ENCODE results near the gene OR6B1. TPM values are rescaled to one million over a fixed set of nuclear protein-coding genes. Genes with fewer than 3 reads are reported as not detected.

Gene OR6B1
- total and polyA plus RNA-seq, 2 of the 8 experiments (the other 6 are each of a cell fraction or from before 2014, with no cell fraction given), result not detected

GRCh38 chr7:143958781-143959180, 41.3 kb upstream of the OR6B1 start:
- H2BK15ac ChIP-seq (ENCODE audit: low read length), result no peak overlapping the region
- H2BK12ac ChIP-seq (ENCODE audit: low read depth, low read length), result no peak overlapping the region
- H3K4me1 ChIP-seq (replicated peaks in 1 of 4; ENCODE audit: control insufficient read depth in 3 of 4, insufficient read depth in 4 of 4, low read length in 3 of 4), result peaks cover 0 to 4% (median 0%) of the 10 kb centered on the region in 4 experiments; a peak in 1 of 7 replicates
- H4K20me1 ChIP-seq (replicated peaks in 1 of 2; ENCODE audit: control insufficient read depth in 1 of 2, insufficient read depth in 2 of 2, low read length in 2 of 2), result no peaks in the 10 kb centered on the region
- no peak for TF ChIP-seq CHD2 (IDR thresholded peaks at IDR 0.05; ENCODE audit: low read length)
- no peak for TF ChIP-seq FOSL1 (IDR thresholded peaks at IDR 0.05; ENCODE audit: insufficient read depth, low read depth, low read length)
- no peak for TF ChIP-seq RXRA (IDR thresholded peaks at IDR 0.05; ENCODE audit: insufficient read depth, low read depth, low read length)
- TF ChIP-seq MAFK (IDR thresholded peaks at IDR 0.05; ENCODE audit: low read depth, low read length), result no peak
- no peak for TF ChIP-seq KDM5A (IDR thresholded peaks at IDR 0.05; ENCODE audit: low read length)
- no peak overlapping the region for H3K56ac ChIP-seq (replicated peaks; ENCODE audit: insufficient read length, low read depth, low read length)
- no peak overlapping the region for H2BK120ac ChIP-seq (replicated peaks; ENCODE audit: low read depth, low read length)
- H3K4me3 ChIP-seq (ENCODE audit: extremely low read depth in 1 of 4, insufficient read depth in 2 of 4, low read depth in 3 of 4, low read length in 4 of 4), result no peak overlapping the region
- DNase-seq (ENCODE audit: low read depth in 1 of 2, low spot score in 2 of 2) (no peak), FAIRE-seq (no peak)
- H3K79me2 ChIP-seq (ENCODE audit: control insufficient read depth in 1 of 2, insufficient read depth in 2 of 2, low read length in 2 of 2), result no peaks in the 10 kb centered on the region
- no peaks in the 10 kb centered on the region for H3K79me1 ChIP-seq (ENCODE audit: low read depth, low read length)
- no peak overlapping the region for H3K4me2 ChIP-seq (ENCODE audit: insufficient read depth in 1 of 2, low read depth in 2 of 2, low read length in 2 of 2)
- H3K27ac ChIP-seq (ENCODE audit: low read depth, low read length), result no peak overlapping the region
- H3K23ac ChIP-seq (ENCODE audit: insufficient read length), result no peak overlapping the region
- no peak overlapping the region for H3K9ac ChIP-seq (replicated peaks in 1 of 4; ENCODE audit: extremely low read depth in 1 of 4, low read depth in 3 of 4, low read length in 3 of 4)
- H3K27me3 ChIP-seq (replicated peaks in 1 of 4; ENCODE audit: control insufficient read depth in 3 of 4, extremely low read depth in 1 of 4, insufficient read depth in 3 of 4, low read length in 3 of 4), result no peaks in the 10 kb centered on the region
- no peak overlapping the region for H2BK5ac ChIP-seq (ENCODE audit: low read depth, low read length)
- no peak overlapping the region for H3K18ac ChIP-seq (ENCODE audit: extremely low read depth, low read length)
- no peaks in the 10 kb centered on the region for H3K23me2 ChIP-seq (ENCODE audit: low read depth, low read length)
- no peak overlapping the region for H2AFZ ChIP-seq (ENCODE audit: low read length)
- no peak overlapping the region for H2AK5ac ChIP-seq (ENCODE audit: low read depth, low read length)
- no peak overlapping the region for H4K91ac ChIP-seq (replicated peaks; ENCODE audit: insufficient read length, low read length)
- no peaks in the 10 kb centered on the region for H3K36me3 ChIP-seq (ENCODE audit: control insufficient read depth in 2 of 4, insufficient read depth in 4 of 4, low read length in 3 of 4)
- WGBS, 2 experiments (ENCODE audit: extremely low coverage in 1 of 2, insufficient coverage in 1 of 2, insufficient read length in 1 of 2, insufficient replicate concordance in 2 of 2, low coverage in 1 of 2, low lambda C conversion rate in 2 of 2, missing lambda C conversion rate in 1 of 2), result 89% methylated on average over 3 of the region's 3 CpGs; no CpG with 5 or more reads in 1 of the 2 experiments
- ChIA-PET CTCF (ENCODE audit: partially characterized antibody) (no interaction called here), POLR2A (ENCODE audit: partially characterized antibody) (no interaction called here)
- H4K5ac ChIP-seq (ENCODE audit: insufficient read length, low read depth, low read length), result no peak overlapping the region
- H3K9me3 ChIP-seq (ENCODE audit: insufficient read depth in 2 of 2, low read depth in 1 of 2, low read length in 1 of 2), result no peaks in the 10 kb centered on the region
- no peak overlapping the region for H4K8ac ChIP-seq (ENCODE audit: extremely low read depth, insufficient read depth, low read length)
- H3K14ac ChIP-seq (ENCODE audit: insufficient read length), result no peak overlapping the region
- H2BK20ac ChIP-seq (ENCODE audit: low read length), result no peak overlapping the region
- no peak overlapping the region for H3K4ac ChIP-seq (replicated peaks; ENCODE audit: insufficient read length, low read depth, low read length)

All from H1 (cell line).